Prostate gland (tissue), 2 donors: ENCODE data around the gene ATP9A. TPM values are rescaled to one million over a fixed set of nuclear protein-coding genes. Genes with fewer than 3 reads are reported as not detected.
A peak's percentile ranks its signal among the peaks of the same experiment; 100 is the strongest.

ENCODE experiments used
- DNase-seq: peaks from one replicate; pipeline ENCODE4 v3.0.0-alpha.2; 2019; ENCODE audit warnings: low spot score
- H3K27ac ChIP-seq, 2 donors: fragments of 200-600 bp; sonication (generic); 2 replicates each; pipeline ENCODE4 v1.5.1; 2017 to 2019
- H3K27me3 ChIP-seq: fragments of 200-600 bp; sonication (generic); replicated peaks from 2 replicates; pipeline ENCODE4 v1.5.1; 2019; ENCODE audit not compliant: insufficient read depth
- H3K36me3 ChIP-seq, 2 donors: fragments of 200-600 bp; sonication (generic); 1 replicate in 1 of 2; 2 replicates in 1 of 2; pipeline versions ENCODE4 v1.5.1 to v1.8.1; 2017 to 2019
- H3K4me1 ChIP-seq: fragments of 200-600 bp; sonication (generic); replicated peaks from 2 replicates; pipeline ENCODE4 v1.5.1; 2019
- H3K4me3 ChIP-seq, 2 donors: fragments of 200-600 bp; sonication (generic); 2 replicates each; pipeline ENCODE4 v1.5.1; 2017 to 2019
- H3K9me3 ChIP-seq: fragments of 200-600 bp; sonication (generic); 2 replicates; pipeline ENCODE4 v1.5.1; 2017
- POLR2A ChIP-seq: fragments of 450-650 bp; IDR thresholded peaks from one replicate; pipeline ENCODE4 v1.6.1; 2016; ENCODE audit warnings: antibody characterized with exemption, mild to moderate bottlenecking
- POLR2AphosphoS5 ChIP-seq: sonication (generic); formaldehyde crosslinking; IDR thresholded peaks from one replicate; pipeline ENCODE4 v1.6.1; 2017; ENCODE audit warnings: antibody characterized with exemption
- WGBS: methylation state at CpG from one replicate; pipeline ENCODE4 v1.1.5; 2018; 5-methylcytosine and 5-hydroxymethylcytosine counted together
- intact Hi-C: fragments of 100-400 bp; cut with DNase I; formaldehyde crosslinking; loops from one replicate; pipeline ENCODE4 v1.14.2; 2022
- total RNA-seq, 2 donors: library from RNA; depleted of rRNA; stranded (reverse); fragments of >200 nt; gene quantifications; one replicate each; pipeline ENCODE4 v1.1.0, GENCODE V29; 2016
- TF ChIP-seq, protein P1 (sequence below), 4 experiments: fragments of 200-600 bp in 2 of 4; fragments of 450-650 bp in 2 of 4; sonication (generic) in 2 of 4; IDR thresholded peaks; 1 replicate in 3 of 4; 2 replicates in 1 of 4; pipeline ENCODE4 v1.5.1; 2016 to 2019; ENCODE audit warnings: antibody characterized with exemption in 4 of 4, mild to moderate bottlenecking in 2 of 4, moderate library complexity in 2 of 4

Gene ATP9A
- total RNA-seq, 2 donors from 2014 or later, result 35.1 to 118 TPM

DNA sequence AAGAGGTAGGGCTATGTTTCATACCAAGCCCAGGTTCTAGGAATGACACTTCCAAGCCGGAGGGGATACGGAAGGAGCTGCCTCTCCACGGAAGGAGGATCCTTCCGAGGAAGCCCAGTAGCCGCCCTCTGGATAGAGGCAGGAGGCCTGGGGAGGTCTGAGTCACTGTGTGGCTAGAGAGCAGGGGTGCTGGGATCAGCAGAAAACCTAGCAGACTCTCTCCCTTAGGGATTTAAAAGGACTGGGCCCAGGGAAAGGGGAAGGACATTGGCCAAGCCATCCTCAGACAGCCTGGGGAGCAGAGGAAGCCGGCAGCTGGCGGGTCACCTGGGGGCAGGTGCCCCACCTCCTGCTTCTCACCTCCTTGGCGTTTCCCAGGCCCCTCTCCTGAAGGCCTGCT lies 189.1 kb downstream of the ATP9A start:
- no peak for DNase-seq
- TF ChIP-seq POLR2AphosphoS5 (no peak), POLR2A (no peak)
- TF ChIP-seq, protein P1, sequence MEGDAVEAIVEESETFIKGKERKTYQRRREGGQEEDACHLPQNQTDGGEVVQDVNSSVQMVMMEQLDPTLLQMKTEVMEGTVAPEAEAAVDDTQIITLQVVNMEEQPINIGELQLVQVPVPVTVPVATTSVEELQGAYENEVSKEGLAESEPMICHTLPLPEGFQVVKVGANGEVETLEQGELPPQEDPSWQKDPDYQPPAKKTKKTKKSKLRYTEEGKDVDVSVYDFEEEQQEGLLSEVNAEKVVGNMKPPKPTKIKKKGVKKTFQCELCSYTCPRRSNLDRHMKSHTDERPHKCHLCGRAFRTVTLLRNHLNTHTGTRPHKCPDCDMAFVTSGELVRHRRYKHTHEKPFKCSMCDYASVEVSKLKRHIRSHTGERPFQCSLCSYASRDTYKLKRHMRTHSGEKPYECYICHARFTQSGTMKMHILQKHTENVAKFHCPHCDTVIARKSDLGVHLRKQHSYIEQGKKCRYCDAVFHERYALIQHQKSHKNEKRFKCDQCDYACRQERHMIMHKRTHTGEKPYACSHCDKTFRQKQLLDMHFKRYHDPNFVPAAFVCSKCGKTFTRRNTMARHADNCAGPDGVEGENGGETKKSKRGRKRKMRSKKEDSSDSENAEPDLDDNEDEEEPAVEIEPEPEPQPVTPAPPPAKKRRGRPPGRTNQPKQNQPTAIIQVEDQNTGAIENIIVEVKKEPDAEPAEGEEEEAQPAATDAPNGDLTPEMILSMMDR (IDR thresholded peaks at IDR 0.05), result no peak
- H3K4me1 ChIP-seq, result no peaks in the 10 kb centered on the region
- no peak overlapping the region for H3K27ac ChIP-seq
- H3K27me3 ChIP-seq, result no peaks in the 10 kb centered on the region
- H3K36me3 ChIP-seq, result no peaks in the 10 kb centered on the region
- intact Hi-C loops, result no loop called here
- H3K4me3 ChIP-seq, result no peak overlapping the region
- 83% methylated on average over 8 of the region's 8 CpGs for WGBS
- no peaks in the 10 kb centered on the region for H3K9me3 ChIP-seq

DNA sequence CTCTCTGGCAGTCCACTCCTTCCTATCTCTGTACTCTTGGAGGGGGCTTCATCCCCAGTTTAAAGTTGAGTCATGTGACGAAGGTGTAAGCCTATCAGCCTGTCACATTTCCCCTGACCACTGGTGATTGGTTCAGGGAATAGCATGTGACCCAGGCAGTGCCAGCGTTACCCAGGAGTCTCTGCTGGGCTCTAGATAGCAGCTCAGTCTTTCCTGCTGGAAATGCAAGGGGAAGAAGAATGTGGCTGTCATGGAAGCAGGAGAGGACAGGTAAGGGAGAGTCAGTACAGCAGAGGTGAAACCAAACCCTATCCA lies 190.1 kb downstream of the ATP9A start:
- Histone ChIP-seq H3K27me3 (no peaks in the 10 kb centered on the region), H3K9me3 (no peaks in the 10 kb centered on the region), H3K36me3 (no peaks in the 10 kb centered on the region), H3K4me3 (no peak overlapping the region), H3K27ac (no peak overlapping the region), H3K4me1 (no peaks in the 10 kb centered on the region)
- TF ChIP-seq POLR2A (no peak), POLR2AphosphoS5 (no peak)
- TF ChIP-seq, protein P1 (IDR thresholded peaks at IDR 0.05), result no peak
- WGBS, result 90% methylated on average over 2 of the region's 2 CpGs
- DNase-seq, result no peak
- intact Hi-C loops, result no loop called here

DNA sequence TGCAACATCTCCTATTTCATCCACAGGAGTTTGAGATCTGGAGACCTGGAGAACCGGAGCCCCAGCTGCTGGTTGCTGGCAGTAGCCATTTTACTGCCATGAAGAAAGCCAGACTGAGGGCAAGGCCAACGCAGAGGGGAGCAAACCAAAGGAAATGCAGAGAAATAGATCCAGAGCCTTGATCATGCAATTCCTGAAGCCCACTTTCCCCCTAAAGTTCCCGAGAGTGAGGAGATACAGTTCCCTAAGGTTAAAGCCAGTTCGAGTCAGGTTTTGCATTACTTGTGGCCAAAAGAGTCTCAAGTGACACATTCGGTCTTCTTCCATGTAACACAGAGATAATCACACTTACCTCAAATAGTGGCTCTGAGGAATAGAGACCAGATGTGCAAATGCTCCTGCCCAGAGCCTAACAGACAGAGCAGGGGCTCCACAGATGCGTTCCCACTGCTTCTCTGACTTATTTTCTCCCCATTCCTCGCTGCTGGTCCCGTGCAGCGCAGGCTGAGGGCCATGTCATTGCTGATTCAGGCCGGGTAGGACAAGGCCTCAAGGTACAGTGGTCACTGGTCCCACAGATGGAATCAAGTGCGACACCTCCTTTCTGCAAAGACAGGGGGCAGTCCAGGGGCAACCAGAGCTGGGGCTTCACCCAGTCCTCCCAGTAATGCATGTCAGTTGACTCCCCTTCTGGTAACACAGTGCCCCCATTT lies 190.6 kb downstream of the ATP9A start:
- H3K4me1 ChIP-seq, result no peaks in the 10 kb centered on the region
- no peaks in the 10 kb centered on the region for H3K27me3 ChIP-seq
- H3K36me3 ChIP-seq, result no peaks in the 10 kb centered on the region
- 96% methylated on average over 11 of the region's 11 CpGs for WGBS
- H3K4me3 ChIP-seq, result no peak overlapping the region
- intact Hi-C loops, result no loop called here
- no peak overlapping the region for H3K27ac ChIP-seq
- TF ChIP-seq, protein P1 (IDR thresholded peaks at IDR 0.05), result no peak
- no peaks in the 10 kb centered on the region for H3K9me3 ChIP-seq
- no peak for DNase-seq

DNA sequence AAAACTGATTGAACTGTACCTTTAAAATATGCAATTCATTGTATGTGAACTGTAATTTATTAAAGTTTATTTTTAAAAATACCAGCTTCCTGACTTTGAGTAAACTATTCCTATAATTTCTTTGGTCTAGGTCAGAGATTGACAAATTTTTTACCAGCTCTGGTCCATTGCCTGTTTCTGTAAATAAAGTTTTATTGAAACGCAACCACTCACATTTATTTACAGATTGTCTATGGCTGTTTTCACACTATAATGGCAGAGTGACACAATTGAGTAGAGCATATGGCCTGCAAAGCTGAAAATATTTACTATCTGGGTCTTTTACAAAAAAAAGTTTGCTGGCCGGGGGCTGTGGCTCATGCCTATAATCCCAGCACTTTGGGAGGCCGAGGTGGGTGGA lies 192.7 kb downstream of the ATP9A start:
- H3K4me3 ChIP-seq, result no peak overlapping the region
- no peaks in the 10 kb centered on the region for H3K9me3 ChIP-seq
- intact Hi-C loops, result no loop called here
- DNase-seq, result no peak
- 94% methylated on average over 3 of the region's 3 CpGs for WGBS
- H3K36me3 ChIP-seq, result no peaks in the 10 kb centered on the region
- no peaks in the 10 kb centered on the region for H3K4me1 ChIP-seq
- TF ChIP-seq POLR2AphosphoS5 (no peak), POLR2A (no peak)
- TF ChIP-seq, protein P1 (IDR thresholded peaks at IDR 0.05), result no peak
- no peaks in the 10 kb centered on the region for H3K27me3 ChIP-seq
- H3K27ac ChIP-seq, result no peak overlapping the region

DNA sequence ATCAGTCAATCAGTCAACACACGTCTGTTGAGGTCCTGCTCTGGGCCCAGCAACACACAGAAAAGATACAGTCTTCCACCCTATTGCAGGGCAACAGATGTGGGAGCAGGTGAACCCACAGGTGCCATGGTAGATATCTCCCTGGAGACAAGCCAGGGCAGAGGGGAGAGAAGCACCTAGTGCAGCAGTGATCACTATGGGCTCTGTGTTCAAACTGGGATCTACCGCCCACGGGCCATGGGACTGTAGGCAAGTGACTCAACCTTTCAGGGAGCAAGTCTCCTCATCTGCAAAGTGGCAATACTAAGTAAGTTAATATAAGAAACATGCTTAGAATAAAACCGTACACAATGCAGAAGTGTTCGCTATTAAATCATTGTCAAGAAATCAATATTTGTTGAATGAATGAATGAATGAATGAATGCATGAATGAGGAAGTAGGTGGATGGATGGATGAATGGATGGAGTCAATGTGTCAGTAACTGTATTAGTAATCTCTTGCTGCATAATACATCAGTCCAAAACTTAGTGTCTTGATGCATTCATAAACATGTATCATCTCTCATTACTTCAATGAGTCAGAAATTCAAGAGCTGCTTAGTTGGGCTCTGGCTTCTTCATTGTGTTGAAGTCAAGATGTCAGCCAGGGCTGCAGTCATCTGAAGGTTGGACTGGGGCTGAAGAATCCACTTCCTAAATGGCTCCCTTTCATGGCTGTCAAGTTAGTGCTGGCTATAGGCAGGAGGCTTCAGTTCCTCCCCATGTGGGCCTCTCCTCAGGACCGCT lies 193.7 kb downstream of the ATP9A start:
- intact Hi-C loops, result no loop called here

More for the DNA sequence above, 193.7 kb downstream of the ATP9A start:
- no peak for TF ChIP-seq POLR2AphosphoS5
- TF ChIP-seq, protein P1 (IDR thresholded peaks at IDR 0.05), result no peak
- no peak for TF ChIP-seq POLR2A
- no peaks in the 10 kb centered on the region for H3K9me3 ChIP-seq
- no peak for DNase-seq
- 81% methylated on average over 6 of the region's 6 CpGs for WGBS
- H3K27me3 ChIP-seq, result no peaks in the 10 kb centered on the region
- peak overlapping the region in 1 of 2 donors; percentile 24 for H3K27ac ChIP-seq
- H3K4me1 ChIP-seq, result no peaks in the 10 kb centered on the region
- H3K36me3 ChIP-seq, result no peaks in the 10 kb centered on the region
- no peak overlapping the region for H3K4me3 ChIP-seq
